PC-3 (cell line): ENCODE data around the gene ARMC8. TPM values are rescaled to one million over a fixed set of nuclear protein-coding genes. Genes with fewer than 3 reads are reported as not detected.

ENCODE experiments used
- ATAC-seq: fragments of 200-7000 bp; cut with Tn5 transposase; 2 replicates; pipeline ENCODE4 v1.9.1; 2020; ENCODE audit warnings: mild to moderate bottlenecking, moderate library complexity
- BruUV-seq: library from RNA; stranded (reverse); fragments of 400-500 nt; replicated peaks from 2 replicates; lab custom pipeline; 2021; lab: Mats Ljungman, UMichigan
- CTCF ChIA-PET: fragments of 300-600 bp; sonication (Branson Sonifier 250); formaldehyde crosslinking; loops from one replicate; lab custom pipeline; 2022; ENCODE audit warnings: antibody characterized with exemption; lab: Charles Lee
- POLR2A ChIA-PET: fragments of 300-600 bp; sonication (Branson Sonifier 250); formaldehyde crosslinking; loops from one replicate; lab custom pipeline; 2022; ENCODE audit warnings: antibody characterized with exemption; ENCODE audit not compliant: unreplicated experiment; lab: Charles Lee
- DNase-seq: peaks from one replicate; pipeline ENCODE4 v3.0.0-alpha.2; 2015
- H2AFZ ChIP-seq: fragments of 300-600 bp; sonication (generic); 2 replicates; pipeline ENCODE4 v1.6.0; 2016; ENCODE audit warnings: antibody characterized with exemption, low read length
- H3F3A ChIP-seq: fragments of 300-600 bp; sonication (generic); one replicate; pipeline ENCODE4 v1.6.0; 2017; ENCODE audit warnings: antibody characterized with exemption, low read length, control low read depth, mild to moderate bottlenecking; ENCODE audit not compliant: unreplicated experiment
- H3K27ac ChIP-seq: fragments of 300-600 bp; sonication (generic); 2 replicates; pipeline ENCODE4 v1.5.1; 2016; ENCODE audit warnings: mild to moderate bottlenecking, low read length
- H3K27me3 ChIP-seq: fragments of 300-600 bp; sonication (generic); 2 replicates; pipeline ENCODE4 v1.6.1; 2016; ENCODE audit warnings: low read length, mixed read lengths
- H3K36me3 ChIP-seq: fragments of 300-600 bp; sonication (generic); 2 replicates; pipeline ENCODE4 v1.6.1; 2016; ENCODE audit warnings: low read depth, mixed run types, low read length, mixed read lengths
- H3K4me1 ChIP-seq: fragments of 300-600 bp; sonication (generic); 2 replicates; pipeline ENCODE4 v1.5.1; 2016; ENCODE audit warnings: low read length; ENCODE audit not compliant: insufficient read depth
- H3K4me2 ChIP-seq: fragments of 300-600 bp; sonication (generic); 2 replicates; pipeline ENCODE4 v1.6.0; 2016; ENCODE audit warnings: low read length
- H3K4me3 ChIP-seq: fragments of 300-600 bp; sonication (generic); 2 replicates; pipeline ENCODE4 v1.5.1; 2016; ENCODE audit warnings: mild to moderate bottlenecking, low read length, mixed read lengths
- H3K79me2 ChIP-seq: fragments of 300-600 bp; sonication (generic); 2 replicates; pipeline ENCODE4 v1.6.1; 2017; ENCODE audit warnings: low read length, mixed read lengths
- H3K9ac ChIP-seq: fragments of 300-600 bp; sonication (generic); 2 replicates; pipeline ENCODE4 v1.6.0; 2016; ENCODE audit warnings: mild to moderate bottlenecking, low read length
- H3K9me2 ChIP-seq: fragments of 300-600 bp; sonication (generic); replicated peaks from 2 replicates; pipeline ENCODE4 v1.6.1; 2016; ENCODE audit warnings: mixed run types, low read length, mixed read lengths
- H3K9me3 ChIP-seq: fragments of 300-600 bp; sonication (generic); 2 replicates; pipeline ENCODE4 v1.6.1; 2016; ENCODE audit warnings: low read length, mixed read lengths
- H4K20me1 ChIP-seq: fragments of 300-600 bp; sonication (generic); 2 replicates; pipeline ENCODE4 v1.6.1; 2016; ENCODE audit warnings: low read length, mixed read lengths
- CTCF ChIP-seq: fragments of 300-600 bp; sonication (generic); conservative IDR thresholded peaks from 2 replicates; pipeline ENCODE4 v1.5.1; 2017; ENCODE audit warnings: antibody characterized with exemption, low read depth, mild to moderate bottlenecking, low read length
- EZH2 ChIP-seq: fragments of 300-600 bp; sonication (generic); IDR thresholded peaks from one replicate; pipeline ENCODE4 v1.6.1; 2017; ENCODE audit warnings: antibody characterized with exemption, mild to moderate bottlenecking, low read length; ENCODE audit not compliant: unreplicated experiment
- EZH2phosphoT487 ChIP-seq: fragments of 300-600 bp; sonication (generic); IDR thresholded peaks from 2 replicates; pipeline ENCODE4 v1.6.1; 2018; ENCODE audit warnings: mild to moderate bottlenecking, antibody characterized with exemption, low read length, borderline replicate concordance
- intact Hi-C: fragments of 100-400 bp; cut with micrococcal nuclease; formaldehyde crosslinking; loops from 2 replicates; pipeline ENCODE4 v1.9.0; 2023
- total RNA-seq: library from RNA; depleted of rRNA; stranded (reverse); fragments of >200 nt; gene quantifications from 2 replicates; pipeline ENCODE4 v1.2.3, GENCODE V29; 2014

Gene ARMC8
- total RNA-seq, 1 experiment from 2014 or later = 21.1 TPM

GRCh38 chr3:138200424-138200823, 13.3 kb downstream of the ARMC8 start:
- no peak overlapping the region for H3K4me2 ChIP-seq
- no peaks in the 10 kb centered on the region for H3F3A ChIP-seq
- intact Hi-C loops = no loop called here
- H4K20me1 ChIP-seq = peaks cover 31% of the 10 kb centered on the region; the same call in 1 of the 2 replicates
- H3K27ac ChIP-seq = no peak overlapping the region
- BruUV-seq = no TSS peak
- H2AFZ ChIP-seq = no peak overlapping the region
- no peaks in the 10 kb centered on the region for H3K9me2 ChIP-seq
- peaks cover 91% of the 10 kb centered on the region for H3K79me2 ChIP-seq
- no peak overlapping the region for H3K4me3 ChIP-seq
- H3K9me3 ChIP-seq = no peaks in the 10 kb centered on the region
- no peak for TF ChIP-seq CTCF
- no peak for TF ChIP-seq EZH2phosphoT487
- no peak for TF ChIP-seq EZH2
- ChIA-PET CTCF (no interaction called here), POLR2A (no interaction called here)
- no peak overlapping the region for H3K9ac ChIP-seq
- no peaks in the 10 kb centered on the region; the same call in 1 of the 2 replicates for H3K4me1 ChIP-seq
- ATAC-seq (no peak), DNase-seq (no peak)
- no peaks in the 10 kb centered on the region for H3K27me3 ChIP-seq
- no peaks in the 10 kb centered on the region for H3K36me3 ChIP-seq

GRCh38 chr3:138202945-138203701, 16.0 kb downstream of the ARMC8 start:
- Histone ChIP-seq H3K4me1 (no peaks in the 10 kb centered on the region), H3K4me2 (no peak overlapping the region), H3K4me3 (no peak overlapping the region), H3K9me2 (no peaks in the 10 kb centered on the region), H2AFZ (no peak overlapping the region), H3K9me3 (no peaks in the 10 kb centered on the region), H3K9ac (no peak overlapping the region), H4K20me1 (peaks cover 20% of the 10 kb centered on the region; the same call in 1 of the 2 replicates), H3K79me2 (peaks cover 89% of the 10 kb centered on the region), H3K27me3 (no peaks in the 10 kb centered on the region), H3K27ac (no peak overlapping the region), H3F3A (no peaks in the 10 kb centered on the region), H3K36me3 (no peaks in the 10 kb centered on the region)
- BruUV-seq = no TSS peak
- intact Hi-C loops = no loop called here
- TF ChIP-seq EZH2phosphoT487 (no peak), EZH2 (no peak)
- ATAC-seq (no peak), DNase-seq (no peak)
- CTCF ChIA-PET = no interaction called here
- POLR2A ChIA-PET = no interaction called here

GRCh38 chr3:138203938-138204337, 16.8 kb downstream of the ARMC8 start:
- no peak overlapping the region for H3K27ac ChIP-seq
- H2AFZ ChIP-seq = no peak overlapping the region
- no peaks in the 10 kb centered on the region for H3K36me3 ChIP-seq
- DNase-seq (no peak), ATAC-seq (no peak)
- no peaks in the 10 kb centered on the region for H3K4me1 ChIP-seq
- TF ChIP-seq EZH2 (no peak), EZH2phosphoT487 (no peak), CTCF (no peak)
- CTCF ChIA-PET = no interaction called here
- POLR2A ChIA-PET = no interaction called here
- H3K27me3 ChIP-seq = no peaks in the 10 kb centered on the region
- no peaks in the 10 kb centered on the region for H3K9me2 ChIP-seq
- H4K20me1 ChIP-seq = peaks cover 21% of the 10 kb centered on the region; the same call in 1 of the 2 replicates
- intact Hi-C loops = no loop called here
- no TSS peak for BruUV-seq
- no peaks in the 10 kb centered on the region for H3F3A ChIP-seq
- peaks cover 93% of the 10 kb centered on the region for H3K79me2 ChIP-seq
- H3K4me3 ChIP-seq = no peak overlapping the region
- H3K9ac ChIP-seq = no peak overlapping the region
- H3K4me2 ChIP-seq = no peak overlapping the region
- no peaks in the 10 kb centered on the region for H3K9me3 ChIP-seq
